Limb (tissue), 2 donors: ENCODE measurements around the gene C6orf141.
"Not testable (repeated sequence)": the region's sequence is repeated elsewhere in the genome, so short reads cannot be mapped to it uniquely, and the experiment has no call there.

Experiments used
- DNase-seq, 2 donors: peaks; one replicate each; pipeline ENCODE4 v3.0.0-alpha.2; 2016; ENCODE audit errors: extremely low spot score in 2 of 2

The C6orf141 gene

GRCh38 chr6:49570474-49571079 is 20.1 kb downstream of the C6orf141 start:
- no peak for DNase-seq

- no peak for DNase-seq
These were observed 26.1 kb downstream of the C6orf141 start for GRCh38 chr6:49576618-49577017.

- DNase-seq = no peak
These were observed 29.2 kb downstream of the C6orf141 start for GRCh38 chr6:49579649-49580048.

GRCh38 chr6:49582529-49582928 is 32.1 kb downstream of the C6orf141 start:
- DNase-seq = no peak

- not testable (repeated sequence) for DNase-seq
These were observed 36.8 kb downstream of the C6orf141 start for GRCh38 chr6:49587262-49587661.
